ENCODE measurements around the gene PRDM5. TPM values are rescaled to one million over a fixed set of nuclear protein-coding genes. Genes with fewer than 3 reads are reported as not detected.

The PRDM5 gene
- total RNA-seq, 1 experiment from 2014 or later: 7.1 TPM

DNA sequence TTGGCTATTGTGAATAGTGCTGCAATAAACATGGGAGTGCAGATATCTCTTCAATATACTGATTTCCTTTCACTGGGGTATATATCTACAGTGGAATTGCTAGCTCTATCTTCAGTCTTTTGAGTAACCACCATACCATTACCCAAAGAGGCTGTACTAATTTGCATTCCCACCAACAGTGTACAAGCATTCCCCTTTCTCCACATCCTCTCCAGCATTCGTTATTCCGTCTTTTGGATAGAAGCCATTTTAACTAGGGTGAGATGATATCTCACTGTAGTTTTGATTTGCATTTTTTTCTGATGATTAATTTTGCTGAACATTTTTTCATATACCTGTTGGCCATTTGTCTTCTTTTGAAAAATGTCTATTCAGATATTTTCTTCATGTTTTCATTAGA, 110.3 kb downstream of the PRDM5 start:
- Histone ChIP-seq H3K27ac (ENCODE audit: low read depth, low read length, poor library complexity, severe bottlenecking) (no peak overlapping the region), H3K4me3 (ENCODE audit: low read depth, low read length, poor library complexity, severe bottlenecking) (no peak overlapping the region), H3K27me3 (replicated peaks; ENCODE audit: insufficient read depth, low read depth, low read length, poor library complexity) (no peaks in the 10 kb centered on the region), H3K36me3 (ENCODE audit: insufficient read depth, low read length, poor library complexity, severe bottlenecking) (no peaks in the 10 kb centered on the region), H3K4me1 (ENCODE audit: insufficient read depth, low read length, poor library complexity, severe bottlenecking) (no peaks in the 10 kb centered on the region), H3K9me3 (ENCODE audit: low read depth, low read length, poor library complexity, severe bottlenecking) (no peaks in the 10 kb centered on the region)
- no peak for DNase-seq (ENCODE audit: low spot score)
- CTCF ChIA-PET: no interaction called here
- POLR2A ChIA-PET (ENCODE audit: low non-redundant PET): no interaction called here
- intact Hi-C loops (cut with micrococcal nuclease; ENCODE audit: unreplicated experiment): no loop called here
- no TSS peak for BruUV-seq (replicated peaks)
- TF ChIP-seq, protein P1, sequence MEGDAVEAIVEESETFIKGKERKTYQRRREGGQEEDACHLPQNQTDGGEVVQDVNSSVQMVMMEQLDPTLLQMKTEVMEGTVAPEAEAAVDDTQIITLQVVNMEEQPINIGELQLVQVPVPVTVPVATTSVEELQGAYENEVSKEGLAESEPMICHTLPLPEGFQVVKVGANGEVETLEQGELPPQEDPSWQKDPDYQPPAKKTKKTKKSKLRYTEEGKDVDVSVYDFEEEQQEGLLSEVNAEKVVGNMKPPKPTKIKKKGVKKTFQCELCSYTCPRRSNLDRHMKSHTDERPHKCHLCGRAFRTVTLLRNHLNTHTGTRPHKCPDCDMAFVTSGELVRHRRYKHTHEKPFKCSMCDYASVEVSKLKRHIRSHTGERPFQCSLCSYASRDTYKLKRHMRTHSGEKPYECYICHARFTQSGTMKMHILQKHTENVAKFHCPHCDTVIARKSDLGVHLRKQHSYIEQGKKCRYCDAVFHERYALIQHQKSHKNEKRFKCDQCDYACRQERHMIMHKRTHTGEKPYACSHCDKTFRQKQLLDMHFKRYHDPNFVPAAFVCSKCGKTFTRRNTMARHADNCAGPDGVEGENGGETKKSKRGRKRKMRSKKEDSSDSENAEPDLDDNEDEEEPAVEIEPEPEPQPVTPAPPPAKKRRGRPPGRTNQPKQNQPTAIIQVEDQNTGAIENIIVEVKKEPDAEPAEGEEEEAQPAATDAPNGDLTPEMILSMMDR (conservative IDR thresholded peaks at IDR 0.05; ENCODE audit: low read depth, low read length): no peak
- TF ChIP-seq EZH2 (IDR thresholded peaks at IDR 0.05; ENCODE audit: borderline replicate concordance, low read depth, low read length, poor library complexity, severe bottlenecking): no peak

DNA sequence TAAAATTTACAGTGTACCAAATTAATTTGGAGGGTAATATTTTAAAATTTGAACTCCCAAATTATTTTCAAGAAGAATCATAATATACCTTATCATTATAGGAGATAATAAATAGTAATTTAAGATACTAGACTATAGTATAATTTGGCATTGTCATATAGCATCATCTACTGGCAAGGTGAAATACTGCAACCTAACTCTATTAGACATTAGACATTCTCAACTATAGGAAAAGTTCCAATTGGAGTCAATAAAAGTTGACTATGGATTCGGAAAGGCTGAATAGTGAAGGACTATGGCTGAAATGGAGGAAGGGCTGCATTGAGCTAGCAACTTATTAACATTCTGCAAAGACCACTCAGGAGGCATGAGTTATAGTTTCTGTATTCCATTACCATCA, 113.0 kb downstream of the PRDM5 start:
- no peak overlapping the region for H3K4me3 ChIP-seq (ENCODE audit: low read depth, low read length, poor library complexity, severe bottlenecking)
- intact Hi-C loops (cut with micrococcal nuclease; ENCODE audit: unreplicated experiment): no loop called here
- no peak for TF ChIP-seq EZH2 (IDR thresholded peaks at IDR 0.05; ENCODE audit: borderline replicate concordance, low read depth, low read length, poor library complexity, severe bottlenecking)
- TF ChIP-seq, protein P1 (conservative IDR thresholded peaks at IDR 0.05; ENCODE audit: low read depth, low read length): peak; percentile 29; the same call in 1 of the 2 replicates
- no peak for DNase-seq (ENCODE audit: low spot score)
- ChIA-PET POLR2A (ENCODE audit: low non-redundant PET) (no interaction called here), CTCF (no interaction called here)
- H3K36me3 ChIP-seq (ENCODE audit: insufficient read depth, low read length, poor library complexity, severe bottlenecking): no peaks in the 10 kb centered on the region
- BruUV-seq (replicated peaks): no TSS peak
- no peaks in the 10 kb centered on the region for H3K4me1 ChIP-seq (ENCODE audit: insufficient read depth, low read length, poor library complexity, severe bottlenecking)
- H3K9me3 ChIP-seq (ENCODE audit: low read depth, low read length, poor library complexity, severe bottlenecking): no peaks in the 10 kb centered on the region
- H3K27me3 ChIP-seq (replicated peaks; ENCODE audit: insufficient read depth, low read depth, low read length, poor library complexity): no peaks in the 10 kb centered on the region
- no peak overlapping the region for H3K27ac ChIP-seq (ENCODE audit: low read depth, low read length, poor library complexity, severe bottlenecking)

DNA sequence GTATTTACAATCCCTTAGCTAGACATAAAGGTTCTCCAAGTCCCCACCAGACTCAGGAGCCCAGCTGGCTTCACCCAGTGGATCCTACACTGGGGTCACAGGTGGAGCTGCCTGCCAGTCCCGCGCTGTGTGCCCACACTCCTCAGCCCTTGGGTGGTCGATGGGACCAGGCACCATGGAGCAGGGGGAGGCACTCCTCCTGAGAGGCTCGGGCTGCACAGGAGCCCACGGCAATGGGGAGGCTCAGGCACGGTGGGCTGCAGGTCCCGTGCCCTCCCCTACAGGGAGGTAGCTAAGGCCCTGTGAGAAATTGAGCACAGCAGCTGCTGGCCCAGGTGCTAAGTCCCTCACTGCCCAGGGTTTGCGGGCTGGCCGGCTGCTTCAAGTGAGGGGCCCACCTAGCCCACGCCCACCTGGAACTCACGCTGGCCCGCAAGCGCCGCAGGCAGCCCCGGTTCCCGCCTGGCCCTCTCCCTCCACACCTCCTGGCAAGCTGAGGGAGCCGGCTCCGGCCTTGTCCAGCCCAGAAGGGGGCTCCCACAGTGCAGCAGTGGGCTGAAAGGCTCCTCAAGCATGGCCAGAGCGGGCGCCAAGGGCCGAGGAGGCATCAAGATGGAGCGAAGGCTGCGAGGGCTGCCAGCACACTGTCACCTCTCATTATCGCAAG, 113.9 kb downstream of the PRDM5 start:
- TF ChIP-seq, protein P1 (conservative IDR thresholded peaks at IDR 0.05; ENCODE audit: low read depth, low read length): no peak
- no peak for TF ChIP-seq EZH2 (IDR thresholded peaks at IDR 0.05; ENCODE audit: borderline replicate concordance, low read depth, low read length, poor library complexity, severe bottlenecking)
- intact Hi-C loops (cut with micrococcal nuclease; ENCODE audit: unreplicated experiment): no loop called here
- POLR2A ChIA-PET (ENCODE audit: low non-redundant PET): no interaction called here
- H3K27me3 ChIP-seq (replicated peaks; ENCODE audit: insufficient read depth, low read depth, low read length, poor library complexity): no peaks in the 10 kb centered on the region
- no peak overlapping the region for H3K4me3 ChIP-seq (ENCODE audit: low read depth, low read length, poor library complexity, severe bottlenecking)
- no peaks in the 10 kb centered on the region for H3K9me3 ChIP-seq (ENCODE audit: low read depth, low read length, poor library complexity, severe bottlenecking)
- H3K4me1 ChIP-seq (ENCODE audit: insufficient read depth, low read length, poor library complexity, severe bottlenecking): no peaks in the 10 kb centered on the region
- no peaks in the 10 kb centered on the region for H3K36me3 ChIP-seq (ENCODE audit: insufficient read depth, low read length, poor library complexity, severe bottlenecking)
- H3K27ac ChIP-seq (ENCODE audit: low read depth, low read length, poor library complexity, severe bottlenecking): no peak overlapping the region
- no TSS peak for BruUV-seq (replicated peaks)
- CTCF ChIA-PET: no interaction called here
- no peak for DNase-seq (ENCODE audit: low spot score)

Data from A673 (cell line).